CD14-positive monocyte (primary cell): ENCODE results near the gene AMT. TPM values are rescaled to one million over a fixed set of nuclear protein-coding genes. Genes with fewer than 3 reads are reported as not detected.
"Not testable (repeated sequence)": the region's sequence is repeated elsewhere in the genome, so short reads cannot be mapped to it uniquely, and the experiment has no call there.

ENCODE experiments used
- DNase-seq, 3 donors: peaks; one replicate each; pipeline ENCODE4 v3.0.0-alpha.2; 2011 to 2022
- H2AFZ ChIP-seq: 2 replicates; pipeline ENCODE4 v1.6.0; 2012; ENCODE audit warnings: mild to moderate bottlenecking, low read depth, low read length, inconsistent platforms; ENCODE audit not compliant: insufficient read depth, poor library complexity, severe bottlenecking
- H3K27ac ChIP-seq, 2 donors: 1 replicate in 1 of 2; 2 replicates in 1 of 2; pipeline ENCODE4 v1.5.1; 2012 to 2013; ENCODE audit warnings: low read length in 2 of 2, control low read depth in 1 of 2, inconsistent platforms in 1 of 2, low read depth in 1 of 2, mild to moderate bottlenecking in 1 of 2
- H3K27me3 ChIP-seq, 2 donors: one replicate each; pipeline versions ENCODE4 v1.6.0 to v1.6.1; 2011 to 2013; ENCODE audit warnings: low read length in 2 of 2; ENCODE audit not compliant: control insufficient read depth in 2 of 2, insufficient read depth in 2 of 2
- H3K36me3 ChIP-seq, 2 donors: replicated peaks in 1 of 2; 1 replicate in 1 of 2; 2 replicates in 1 of 2; pipeline versions ENCODE4 v1.5.1 to v1.6.1; 2012 to 2013; ENCODE audit warnings: low read length in 2 of 2, control low read depth in 1 of 2, inconsistent platforms in 1 of 2, mild to moderate bottlenecking in 1 of 2; ENCODE audit not compliant: insufficient read depth in 2 of 2, control insufficient read depth in 1 of 2
- H3K4me1 ChIP-seq, 2 donors: 1 replicate in 1 of 2; 2 replicates in 1 of 2; pipeline versions ENCODE4 v1.5.1 to v1.6.1; 2012 to 2013; ENCODE audit warnings: low read length in 2 of 2, control low read depth in 1 of 2, inconsistent platforms in 1 of 2, mild to moderate bottlenecking in 1 of 2, moderate library complexity in 1 of 2; ENCODE audit not compliant: insufficient read depth in 2 of 2, control insufficient read depth in 1 of 2
- H3K4me2 ChIP-seq: replicated peaks from 2 replicates; pipeline ENCODE3; 2012; ENCODE audit warnings: low read length, moderate library complexity, mild to moderate bottlenecking; ENCODE audit not compliant: poor library complexity, severe bottlenecking; ENCODE audit errors: extremely low read depth
- H3K4me3 ChIP-seq, 3 experiments: fragments of 200-600 bp in 1 of 3; sonication (generic) in 1 of 3; replicated peaks in 1 of 3; 1 replicate in 2 of 3; 2 replicates in 1 of 3; pipeline ENCODE4 v1.5.1; 2011 to 2013; ENCODE audit warnings: low read length in 3 of 3, mild to moderate bottlenecking in 3 of 3, control low read depth in 2 of 3, low read depth in 2 of 3, inconsistent platforms in 1 of 3, moderate library complexity in 1 of 3
- H3K79me2 ChIP-seq: 2 replicates; pipeline ENCODE4 v1.6.0; 2012; ENCODE audit warnings: mild to moderate bottlenecking, control low read depth, inconsistent platforms, low read length, moderate library complexity; ENCODE audit not compliant: insufficient read depth
- H3K9ac ChIP-seq: 2 replicates; pipeline ENCODE4 v1.6.0; 2017; ENCODE audit warnings: low read length, mild to moderate bottlenecking; ENCODE audit not compliant: insufficient read depth, poor library complexity, severe bottlenecking
- H3K9me3 ChIP-seq, 2 donors: replicated peaks in 1 of 2; 1 replicate in 1 of 2; 2 replicates in 1 of 2; pipeline versions ENCODE4 v1.5.1 to v1.6.1; 2012 to 2013; ENCODE audit warnings: low read length in 2 of 2, control low read depth in 1 of 2; ENCODE audit not compliant: control insufficient read depth in 1 of 2, insufficient read depth in 1 of 2
- H4K20me1 ChIP-seq: 2 replicates; pipeline ENCODE4 v1.6.0; 2012; ENCODE audit warnings: mild to moderate bottlenecking, low read length, control low read depth, moderate library complexity; ENCODE audit not compliant: insufficient read depth
- H3K27ac Mint-ChIP-seq, 7 donors: one replicate each; pipeline ENCODE4 v1.8.0; 2020; ENCODE audit warnings: mild to moderate bottlenecking in 7 of 7, mixed read lengths in 7 of 7, moderate library complexity in 6 of 7, inconsistent platforms in 2 of 7
- H3K27me3 Mint-ChIP-seq, 3 donors: one replicate each; pipeline ENCODE4 v1.8.0; 2021 to 2022; ENCODE audit warnings: low read depth in 3 of 3, mild to moderate bottlenecking in 3 of 3, mixed read lengths in 3 of 3, moderate library complexity in 3 of 3, inconsistent platforms in 1 of 3
- H3K36me3 Mint-ChIP-seq, 2 donors: one replicate each; pipeline ENCODE4 v1.8.0; 2020; ENCODE audit warnings: mixed read lengths in 2 of 2, inconsistent platforms in 1 of 2, mild to moderate bottlenecking in 1 of 2
- H3K4me1 Mint-ChIP-seq: one replicate; pipeline ENCODE4 v1.8.0; 2020; ENCODE audit warnings: mild to moderate bottlenecking, mixed read lengths
- H3K4me3 Mint-ChIP-seq, 2 donors: one replicate each; pipeline ENCODE4 v1.8.0; 2020; ENCODE audit warnings: mild to moderate bottlenecking in 2 of 2, mixed read lengths in 2 of 2, moderate library complexity in 1 of 2
- H3K9me3 Mint-ChIP-seq, 7 donors: one replicate each; pipeline ENCODE4 v1.8.0; 2020 to 2022; ENCODE audit warnings: mixed read lengths in 7 of 7, mild to moderate bottlenecking in 6 of 7, moderate library complexity in 6 of 7, inconsistent platforms in 2 of 7
- WGBS: methylation state at CpG from one replicate; pipeline ENCODE4 v1.1.5; 2013; ENCODE audit warnings: missing lambda C conversion rate; ENCODE audit not compliant: insufficient coverage; 5-methylcytosine and 5-hydroxymethylcytosine counted together
- intact Hi-C, 2 donors: fragments of 100-400 bp; cut with micrococcal nuclease; formaldehyde crosslinking; loops; one replicate each; pipeline versions ENCODE4 v1.15.0 to v1.15.1; 2023
- polyA plus RNA-seq, 3 donors: library from polyadenylated mRNA; depleted of rRNA in 1 of 3; unstranded in 2 of 3; stranded (reverse) in 1 of 3; fragments of 300-500 nt in 2 of 3; fragments of >200 nt in 1 of 3; fragmentation: Illumina TruSeq in 2 of 3; gene quantifications; 1 replicate in 2 of 3; 2 replicates in 1 of 3; pipeline ENCODE4 v1.2.3, GENCODE V29; 2012 to 2021
- TF ChIP-seq, protein P1 (sequence below): fragments of 200-600 bp; IDR thresholded peaks from one replicate; pipeline ENCODE4 v1.8.0; 2022; ENCODE audit warnings: antibody characterized with exemption, mild to moderate bottlenecking

The AMT gene
- polyA plus RNA-seq, 3 donors, result 2.0 to 25.1 (median 3.1) TPM

DNA sequence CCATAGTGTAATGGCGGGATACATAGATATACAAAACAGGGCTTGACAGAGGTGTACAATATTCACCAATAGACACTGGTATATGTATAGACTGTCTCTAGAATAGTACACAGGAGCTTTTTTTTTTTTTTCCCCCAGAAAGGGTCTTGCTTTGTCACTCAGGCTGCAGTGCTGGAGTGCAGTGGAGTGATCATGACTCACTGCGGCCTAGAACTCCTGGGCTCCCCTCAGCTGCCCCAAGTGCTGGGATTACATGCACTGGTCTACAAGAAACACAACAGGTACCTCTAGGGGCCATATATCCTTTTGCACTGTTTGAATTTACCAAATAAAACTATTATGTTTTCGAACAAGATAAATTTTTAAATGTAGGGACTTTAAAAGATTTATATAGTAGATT lies 22.8 kb downstream of the AMT start:
- no peaks in the 10 kb centered on the region for H3K27me3 Mint-ChIP-seq
- peaks cover 12 to 55% of the 10 kb centered on the region in 2 donors for H3K36me3 ChIP-seq
- H3K27ac ChIP-seq, result no peak overlapping the region
- DNase-seq, result peak in 1 of 3 donors; percentile 40
- WGBS, result 100% methylated on average over 1 of the region's 3 CpGs
- no peak overlapping the region for H2AFZ ChIP-seq
- no peak overlapping the region for H3K4me3 Mint-ChIP-seq
- peaks cover 100% of the 10 kb centered on the region for H4K20me1 ChIP-seq
- peaks cover 50 to 73% of the 10 kb centered on the region in 2 donors for H3K36me3 Mint-ChIP-seq
- TF ChIP-seq, protein P1, sequence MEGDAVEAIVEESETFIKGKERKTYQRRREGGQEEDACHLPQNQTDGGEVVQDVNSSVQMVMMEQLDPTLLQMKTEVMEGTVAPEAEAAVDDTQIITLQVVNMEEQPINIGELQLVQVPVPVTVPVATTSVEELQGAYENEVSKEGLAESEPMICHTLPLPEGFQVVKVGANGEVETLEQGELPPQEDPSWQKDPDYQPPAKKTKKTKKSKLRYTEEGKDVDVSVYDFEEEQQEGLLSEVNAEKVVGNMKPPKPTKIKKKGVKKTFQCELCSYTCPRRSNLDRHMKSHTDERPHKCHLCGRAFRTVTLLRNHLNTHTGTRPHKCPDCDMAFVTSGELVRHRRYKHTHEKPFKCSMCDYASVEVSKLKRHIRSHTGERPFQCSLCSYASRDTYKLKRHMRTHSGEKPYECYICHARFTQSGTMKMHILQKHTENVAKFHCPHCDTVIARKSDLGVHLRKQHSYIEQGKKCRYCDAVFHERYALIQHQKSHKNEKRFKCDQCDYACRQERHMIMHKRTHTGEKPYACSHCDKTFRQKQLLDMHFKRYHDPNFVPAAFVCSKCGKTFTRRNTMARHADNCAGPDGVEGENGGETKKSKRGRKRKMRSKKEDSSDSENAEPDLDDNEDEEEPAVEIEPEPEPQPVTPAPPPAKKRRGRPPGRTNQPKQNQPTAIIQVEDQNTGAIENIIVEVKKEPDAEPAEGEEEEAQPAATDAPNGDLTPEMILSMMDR, result no peak
- peaks cover 25 to 40% of the 10 kb centered on the region in 2 donors for H3K4me1 ChIP-seq
- H3K4me1 Mint-ChIP-seq, result peaks cover 37% of the 10 kb centered on the region
- H3K4me3 ChIP-seq, result no peak overlapping the region
- H3K9me3 Mint-ChIP-seq, result peaks cover 0 to 3% (median 0%) of the 10 kb centered on the region in 7 donors
- H3K9me3 ChIP-seq, result no peaks in the 10 kb centered on the region
- no peak overlapping the region for H3K4me2 ChIP-seq
- intact Hi-C loops, result no loop called here
- peaks cover 100% of the 10 kb centered on the region for H3K79me2 ChIP-seq
- H3K27me3 ChIP-seq, result no peaks in the 10 kb centered on the region
- no peak overlapping the region for H3K9ac ChIP-seq
- peak overlapping the region in 3 of 7 donors; percentile 18 to 75 (median 25) for H3K27ac Mint-ChIP-seq

DNA sequence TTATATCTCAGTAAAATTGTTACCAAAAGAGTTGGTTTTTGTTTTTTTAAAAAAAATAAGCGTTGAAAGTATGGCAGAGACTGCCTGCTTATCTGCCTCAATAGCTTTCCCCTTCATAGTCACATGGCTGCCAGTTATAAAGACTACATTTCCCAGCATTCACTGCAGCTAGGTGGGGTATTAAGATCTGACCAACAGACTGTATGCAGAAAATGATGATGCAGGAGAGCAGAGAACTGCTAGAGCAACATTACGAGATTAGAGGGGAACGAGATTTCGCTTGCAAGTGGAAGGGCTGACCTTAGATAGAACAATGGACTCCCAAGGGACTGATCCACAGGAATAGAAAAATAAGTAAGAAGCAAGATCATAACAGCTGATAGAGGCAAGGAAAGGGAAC lies 24.8 kb downstream of the AMT start:
- peak in 2 of 3 donors; percentile 34 to 39 for DNase-seq
- H3K36me3 ChIP-seq, result peaks cover 14 to 41% of the 10 kb centered on the region in 2 donors

DNA sequence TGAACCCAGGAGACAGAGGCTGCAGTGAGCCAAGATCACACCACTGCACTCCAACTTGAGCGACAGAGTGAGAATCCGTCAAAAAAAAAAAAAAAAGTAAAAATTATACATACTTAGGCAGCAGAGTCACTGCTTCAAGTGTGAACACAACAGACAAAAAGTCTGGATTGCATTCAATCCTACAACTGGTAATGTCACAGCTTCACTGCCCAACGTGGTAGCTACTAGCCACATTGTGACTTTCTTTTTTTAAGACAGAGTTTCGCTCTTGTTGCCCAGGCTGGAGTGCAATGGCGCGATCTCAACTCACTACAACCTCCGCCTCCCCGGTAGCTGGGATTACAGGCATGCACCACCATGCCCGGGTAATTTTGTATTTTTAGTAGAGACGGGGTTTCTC lies 31.0 kb downstream of the AMT start:
- intact Hi-C loops, H3K27me3 ChIP-seq, H3K4me2 ChIP-seq, H2AFZ ChIP-seq, H3K27ac ChIP-seq, H3K9me3 Mint-ChIP-seq, H3K4me3 Mint-ChIP-seq, H3K9ac ChIP-seq, H3K27me3 Mint-ChIP-seq, DNase-seq, H3K4me3 ChIP-seq, H3K9me3 ChIP-seq: not testable (repeated sequence)
- Histone ChIP-seq H3K36me3 (peaks cover 17 to 35% of the 10 kb centered on the region in 2 donors), H3K79me2 (peaks cover 99% of the 10 kb centered on the region), H4K20me1 (peaks cover 98% of the 10 kb centered on the region), H3K4me1 (peaks cover 29 to 40% of the 10 kb centered on the region in 2 donors)
- H3K4me1 Mint-ChIP-seq, result peaks cover 41% of the 10 kb centered on the region
- WGBS, result 80% methylated on average over 1 of the region's 10 CpGs
- peak overlapping the region in 4 of 7 donors; percentile 13 to 77 (median 48) for H3K27ac Mint-ChIP-seq
- H3K36me3 Mint-ChIP-seq, result peaks cover 26 to 44% of the 10 kb centered on the region in 2 donors

More for the DNA sequence above, 24.8 kb downstream of the AMT start:
- Mint-ChIP-seq H3K27ac (peak overlapping the region in 6 of 7 donors; percentile 1 to 80 (median 52)), H3K27me3 (no peaks in the 10 kb centered on the region), H3K4me1 (peaks cover 41% of the 10 kb centered on the region), H3K4me3 (no peak overlapping the region), H3K36me3 (peaks cover 47 to 72% of the 10 kb centered on the region in 2 donors), H3K9me3 (peaks cover 0 to 3% (median 0%) of the 10 kb centered on the region in 7 donors)
- 83% methylated on average over 1 of the region's 4 CpGs for WGBS
- peaks cover 100% of the 10 kb centered on the region for H3K79me2 ChIP-seq
- H3K27ac ChIP-seq, result peak overlapping the region in 1 of 2 donors; percentile 49
- H3K27me3 ChIP-seq, result no peaks in the 10 kb centered on the region
- no peak overlapping the region for H3K9ac ChIP-seq
- peaks cover 100% of the 10 kb centered on the region for H4K20me1 ChIP-seq
- TF ChIP-seq, protein P1, result no peak
- no peak overlapping the region for H3K4me3 ChIP-seq
- no peak overlapping the region for H3K4me2 ChIP-seq
- peaks cover 25 to 40% of the 10 kb centered on the region in 2 donors for H3K4me1 ChIP-seq
- intact Hi-C loops, result no loop called here
- no peaks in the 10 kb centered on the region for H3K9me3 ChIP-seq
- no peak overlapping the region for H2AFZ ChIP-seq
